Upper lobe of right lung (tissue), 1 donor: ENCODE data around the gene MXI1. TPM values are rescaled to one million over a fixed set of nuclear protein-coding genes. Genes with fewer than 3 reads are reported as not detected.
"Not testable (repeated sequence)": the region's sequence is repeated elsewhere in the genome, so short reads cannot be mapped to it uniquely, and the experiment has no call there.

Experiments
- ATAC-seq: fragments of 200-7000 bp; cut with Tn5 transposase; one replicate; pipeline ENCODE4 v1.9.1; 2020; ENCODE audit warnings: mild to moderate bottlenecking, moderate library complexity
- DNase-seq: peaks from one replicate; pipeline ENCODE4 v3.0.0-alpha.2; 2020
- H3K27ac ChIP-seq: fragments of 200-600 bp; one replicate; pipeline ENCODE4 v1.8.0; 2022
- H3K27me3 ChIP-seq: fragments of 200-600 bp; one replicate; pipeline ENCODE4 v1.8.0; 2022; ENCODE audit warnings: mild to moderate bottlenecking
- H3K36me3 ChIP-seq: fragments of 200-600 bp; one replicate; pipeline ENCODE4 v1.8.0; 2022
- H3K4me1 ChIP-seq: fragments of 200-600 bp; one replicate; pipeline ENCODE4 v1.8.0; 2022
- H3K4me3 ChIP-seq: fragments of 200-600 bp; one replicate; pipeline ENCODE4 v1.8.0; 2022; ENCODE audit warnings: mild to moderate bottlenecking
- H3K9me3 ChIP-seq: fragments of 200-600 bp; one replicate; pipeline ENCODE4 v1.8.0; 2022
- intact Hi-C: fragments of 100-400 bp; cut with DNase I; formaldehyde crosslinking; loops from one replicate; pipeline ENCODE4 v1.11.0; 2022
- total RNA-seq: library from RNA; stranded (reverse); fragmentation: NEBNext Ultra II Directional; extraction: Animal tissue kit (Norgen Biotek cat#: 25700); gene quantifications from one replicate; pipeline ENCODE4 v1.2.1, GENCODE V29; 2021
- TF ChIP-seq, protein P1 (sequence below): fragments of 200-600 bp; IDR thresholded peaks from one replicate; pipeline ENCODE4 v1.8.0; 2022; ENCODE audit warnings: antibody characterized with exemption
- donor health status: DM: no; HTN: yes; CAD: no; lungs with severe emphysema.

MXI1 gene
- total RNA-seq, 1 donor from 2014 or later: 34.7 TPM

DNA sequence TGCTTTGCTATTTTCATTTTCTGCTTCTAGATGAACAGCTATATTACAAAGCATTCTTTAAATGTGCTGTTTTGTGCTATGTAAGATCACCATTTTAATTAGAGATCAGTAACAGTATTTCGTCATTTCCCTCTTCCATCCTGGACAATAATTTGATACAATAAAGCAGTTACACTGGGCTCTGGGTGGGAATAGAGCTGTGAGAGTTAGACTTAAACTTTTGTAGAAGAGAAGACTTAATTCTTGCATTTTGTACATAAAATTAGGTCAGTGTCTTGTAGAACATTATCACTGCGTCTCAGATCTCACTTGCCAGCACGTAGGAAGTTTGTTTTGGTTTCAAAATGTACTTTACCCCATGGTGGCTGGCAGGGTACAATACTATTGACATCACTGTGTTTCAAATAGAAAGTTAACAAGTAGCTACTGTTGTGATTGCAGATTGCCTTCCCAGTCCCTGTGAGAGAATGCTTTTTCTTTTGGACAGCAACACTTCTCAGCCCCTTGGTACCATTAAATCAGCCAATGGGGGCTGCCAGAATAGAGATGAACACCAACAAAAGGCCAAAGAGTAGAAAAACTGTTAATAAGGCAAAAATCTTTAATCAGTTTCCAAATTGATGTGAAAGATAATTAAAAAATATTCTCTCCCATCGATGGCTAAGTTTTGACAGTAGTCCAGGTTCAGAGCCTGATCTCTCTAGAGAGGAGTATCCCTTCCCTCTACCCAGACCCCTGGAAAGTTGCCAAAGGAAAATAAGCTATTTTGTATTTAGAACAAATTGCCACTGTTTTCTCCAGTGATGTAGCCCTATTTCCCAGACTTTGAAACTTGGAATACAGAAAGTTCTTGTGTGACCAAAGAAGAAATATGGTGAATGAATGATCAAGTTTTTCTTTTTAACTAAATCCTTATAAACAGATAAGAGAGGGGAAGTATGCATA, 62.2 kb downstream of the MXI1 start:
- peaks cover 26% of the 10 kb centered on the region for H3K4me1 ChIP-seq
- TF ChIP-seq, protein P1, sequence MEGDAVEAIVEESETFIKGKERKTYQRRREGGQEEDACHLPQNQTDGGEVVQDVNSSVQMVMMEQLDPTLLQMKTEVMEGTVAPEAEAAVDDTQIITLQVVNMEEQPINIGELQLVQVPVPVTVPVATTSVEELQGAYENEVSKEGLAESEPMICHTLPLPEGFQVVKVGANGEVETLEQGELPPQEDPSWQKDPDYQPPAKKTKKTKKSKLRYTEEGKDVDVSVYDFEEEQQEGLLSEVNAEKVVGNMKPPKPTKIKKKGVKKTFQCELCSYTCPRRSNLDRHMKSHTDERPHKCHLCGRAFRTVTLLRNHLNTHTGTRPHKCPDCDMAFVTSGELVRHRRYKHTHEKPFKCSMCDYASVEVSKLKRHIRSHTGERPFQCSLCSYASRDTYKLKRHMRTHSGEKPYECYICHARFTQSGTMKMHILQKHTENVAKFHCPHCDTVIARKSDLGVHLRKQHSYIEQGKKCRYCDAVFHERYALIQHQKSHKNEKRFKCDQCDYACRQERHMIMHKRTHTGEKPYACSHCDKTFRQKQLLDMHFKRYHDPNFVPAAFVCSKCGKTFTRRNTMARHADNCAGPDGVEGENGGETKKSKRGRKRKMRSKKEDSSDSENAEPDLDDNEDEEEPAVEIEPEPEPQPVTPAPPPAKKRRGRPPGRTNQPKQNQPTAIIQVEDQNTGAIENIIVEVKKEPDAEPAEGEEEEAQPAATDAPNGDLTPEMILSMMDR: no peak
- H3K27me3 ChIP-seq: no peaks in the 10 kb centered on the region
- intact Hi-C loops: loop anchor here (5.0 to 10.0 kb wide), 2 partner anchors 65 to 127 kb away; partner anchors contain the start of gene MXI1
- no peaks in the 10 kb centered on the region for H3K9me3 ChIP-seq
- no peaks in the 10 kb centered on the region for H3K36me3 ChIP-seq
- H3K4me3 ChIP-seq: peak overlapping the region; percentile 33
- peak; percentile 77 for ATAC-seq
- no peak for DNase-seq
- H3K27ac ChIP-seq: peak overlapping the region; percentile 65

DNA sequence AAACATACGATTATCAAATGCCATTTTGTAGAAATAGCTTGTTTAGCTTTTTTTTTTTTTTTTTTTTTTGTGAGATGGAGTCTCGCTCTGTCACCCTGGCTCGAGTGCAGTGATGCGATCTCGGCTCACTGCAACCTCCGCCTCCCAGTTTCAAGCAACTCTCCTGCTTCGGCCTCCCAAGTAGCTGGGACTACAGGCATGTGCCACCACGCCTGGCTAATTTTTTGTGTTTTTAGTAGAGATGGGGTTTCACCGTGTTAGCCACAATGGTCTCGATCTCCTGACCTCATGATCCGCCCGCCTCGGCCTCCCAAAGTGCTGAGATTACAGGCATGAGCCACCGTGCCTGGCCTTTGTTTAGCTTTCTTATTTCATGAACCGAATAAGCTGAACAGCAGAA, 65.6 kb downstream of the MXI1 start:
- not testable (repeated sequence) for H3K36me3 ChIP-seq, DNase-seq, H3K9me3 ChIP-seq, H3K27ac ChIP-seq, H3K27me3 ChIP-seq, H3K4me3 ChIP-seq, ATAC-seq
- H3K4me1 ChIP-seq: peaks cover 26% of the 10 kb centered on the region
- intact Hi-C loops: loop anchor here (10.0 kb wide), 1 partner anchor 68 kb away; the partner anchor contains the start of gene MXI1

GRCh38 chr10:110273474-110273873, 66.1 kb downstream of the MXI1 start:
- peaks cover 26% of the 10 kb centered on the region for H3K4me1 ChIP-seq
- DNase-seq (peak; percentile 74), ATAC-seq (peak; percentile 82)
- no peaks in the 10 kb centered on the region for H3K27me3 ChIP-seq
- no peak overlapping the region for H3K4me3 ChIP-seq
- TF ChIP-seq, protein P1: no peak
- H3K27ac ChIP-seq: no peak overlapping the region
- intact Hi-C loops: loop anchor here (10.0 kb wide), 1 partner anchor 69 kb away; the partner anchor contains the start of gene MXI1
- no peaks in the 10 kb centered on the region for H3K36me3 ChIP-seq
- no peaks in the 10 kb centered on the region for H3K9me3 ChIP-seq

DNA sequence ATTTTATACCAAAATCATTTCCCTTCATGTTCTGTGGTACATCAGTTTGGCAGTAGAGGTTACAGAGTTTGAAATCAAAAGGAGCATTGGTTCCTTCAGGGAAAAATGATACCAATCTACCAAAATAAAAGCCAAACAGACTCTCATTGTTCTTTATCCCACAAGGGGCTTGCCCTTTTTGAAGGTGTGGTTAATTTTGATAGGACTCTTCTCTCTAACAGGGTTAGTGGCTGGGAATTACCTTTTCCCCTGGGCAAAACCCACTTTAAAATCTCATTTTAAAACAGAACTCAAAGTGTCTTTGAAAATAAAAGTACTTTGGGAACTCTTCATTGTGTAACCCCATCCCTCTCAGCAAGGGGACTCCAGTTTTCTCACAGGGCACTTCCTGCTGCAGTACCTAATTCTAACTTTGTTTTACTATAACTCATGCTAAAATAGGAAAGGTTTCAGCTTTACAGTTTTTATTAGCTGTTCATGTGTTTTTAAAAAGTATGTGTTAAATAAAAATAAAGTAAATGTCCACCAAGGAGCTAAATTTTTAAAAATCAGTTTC, 66.7 kb downstream of the MXI1 start:
- Histone ChIP-seq H3K36me3 (no peaks in the 10 kb centered on the region), H3K9me3 (no peaks in the 10 kb centered on the region), H3K27me3 (no peaks in the 10 kb centered on the region), H3K4me3 (no peak overlapping the region), H3K27ac (no peak overlapping the region), H3K4me1 (peaks cover 24% of the 10 kb centered on the region)
- ATAC-seq: no peak
- no peak for DNase-seq
- intact Hi-C loops: loop anchor here (10.0 kb wide), 1 partner anchor 69 kb away; the partner anchor contains the start of gene MXI1
- TF ChIP-seq, protein P1: no peak

GRCh38 chr10:110274647-110275046, 67.2 kb downstream of the MXI1 start:
- intact Hi-C loops: loop anchor here (10.0 kb wide), 1 partner anchor 70 kb away; the partner anchor contains the start of gene MXI1
- Histone ChIP-seq H3K36me3 (peaks cover under 1% of the 10 kb centered on the region), H3K27ac (no peak overlapping the region), H3K4me1 (peaks cover 25% of the 10 kb centered on the region), H3K9me3 (no peaks in the 10 kb centered on the region), H3K27me3 (no peaks in the 10 kb centered on the region), H3K4me3 (no peak overlapping the region)
- no peak for DNase-seq
- ATAC-seq: no peak
- TF ChIP-seq, protein P1: no peak
